NCI-H146 treated with DMSO at 0.1 percent for 48 hours (cell line): ENCODE results near the gene ACOX2.
"Not testable (repeated sequence)": the region's sequence is repeated elsewhere in the genome, so short reads cannot be mapped to it uniquely, and the experiment has no call there.

Source experiments
- DNase-seq: peaks from one replicate; lab custom pipeline; 2025; ENCODE audit not compliant: unreplicated experiment; lab: John Stamatoyannopoulos, UW

Gene ACOX2

GRCh38 chr3:58535531-58536500, 1.2 kb downstream of the ACOX2 start:
- DNase-seq: no peak

GRCh38 chr3:58534592-58535494, 2.1 kb downstream of the ACOX2 start:
- no peak for DNase-seq

DNA sequence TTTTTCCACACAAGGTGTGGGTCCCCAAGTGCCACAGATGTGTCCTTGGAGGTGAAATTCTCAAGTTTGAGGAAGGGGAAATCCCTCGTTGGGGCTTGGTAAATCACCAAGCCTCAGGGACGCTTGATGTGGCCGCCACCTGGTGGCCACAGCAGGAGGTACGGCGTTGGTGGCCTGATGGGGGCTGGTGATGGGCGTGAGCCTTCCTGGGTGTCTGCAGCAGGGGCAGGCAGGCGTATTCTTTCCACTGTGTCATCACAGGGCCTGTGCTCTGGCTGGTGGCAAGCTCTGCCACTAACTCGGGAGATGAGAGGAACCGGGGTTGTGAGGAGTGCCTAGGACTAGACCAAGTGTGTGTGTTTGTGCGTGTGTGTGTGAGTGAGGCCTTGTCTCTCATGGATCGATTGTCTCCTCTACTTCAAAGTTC, 4.2 kb downstream of the ACOX2 start:
- peak; percentile 26 for DNase-seq

- DNase-seq: no peak
These were observed 5.0 kb downstream of the ACOX2 start for GRCh38 chr3:58531956-58532355.

- DNase-seq: no peak
These were observed 5.4 kb downstream of the ACOX2 start for GRCh38 chr3:58531555-58531954.

GRCh38 chr3:58530354-58530865, 6.6 kb downstream of the ACOX2 start:
- DNase-seq: no peak

DNA sequence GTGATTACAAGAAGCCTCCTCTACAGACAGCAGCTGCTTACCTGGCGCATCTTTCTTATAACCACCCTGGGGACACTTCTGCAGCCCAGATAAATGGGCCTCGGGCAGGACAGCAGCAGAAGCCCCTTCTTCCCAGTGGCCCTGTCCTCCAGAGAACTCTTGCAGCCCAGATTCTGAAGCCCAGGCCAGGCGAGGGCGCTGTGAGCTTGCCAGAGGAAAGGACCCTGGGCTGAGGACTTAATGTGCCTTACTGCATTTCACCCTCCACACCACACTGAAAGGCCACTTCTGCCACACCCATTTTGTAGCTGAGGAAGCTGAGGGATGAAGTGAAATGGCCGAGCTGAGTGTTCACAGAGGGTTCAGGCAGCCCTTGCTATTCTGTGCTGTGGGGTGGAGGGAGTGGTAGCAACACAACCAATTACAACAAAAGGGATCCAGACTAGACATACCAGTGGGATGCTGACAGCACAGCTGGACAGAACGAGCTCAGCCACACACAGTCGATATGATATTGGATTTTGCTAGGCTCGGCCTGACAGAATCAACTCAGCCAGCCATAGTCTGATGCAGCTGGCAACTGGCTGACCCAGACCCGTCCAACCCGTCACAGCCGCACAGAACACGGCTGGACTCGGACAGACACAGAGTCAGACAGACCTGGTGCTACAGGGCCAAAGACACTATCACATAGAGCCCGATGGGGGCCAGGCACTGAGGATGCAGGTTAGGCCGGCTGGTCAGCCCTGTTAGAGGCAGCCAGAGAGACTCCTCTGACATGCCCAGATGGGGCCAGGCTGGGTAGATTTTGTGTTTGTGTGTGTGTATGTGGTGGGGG, 7.3 kb downstream of the ACOX2 start:
- no peak for DNase-seq

- no peak for DNase-seq
These were observed 8.4 kb downstream of the ACOX2 start for GRCh38 chr3:58528629-58529028.

- not testable (repeated sequence) for DNase-seq
These were observed 9.6 kb downstream of the ACOX2 start for GRCh38 chr3:58527440-58527839.

DNA sequence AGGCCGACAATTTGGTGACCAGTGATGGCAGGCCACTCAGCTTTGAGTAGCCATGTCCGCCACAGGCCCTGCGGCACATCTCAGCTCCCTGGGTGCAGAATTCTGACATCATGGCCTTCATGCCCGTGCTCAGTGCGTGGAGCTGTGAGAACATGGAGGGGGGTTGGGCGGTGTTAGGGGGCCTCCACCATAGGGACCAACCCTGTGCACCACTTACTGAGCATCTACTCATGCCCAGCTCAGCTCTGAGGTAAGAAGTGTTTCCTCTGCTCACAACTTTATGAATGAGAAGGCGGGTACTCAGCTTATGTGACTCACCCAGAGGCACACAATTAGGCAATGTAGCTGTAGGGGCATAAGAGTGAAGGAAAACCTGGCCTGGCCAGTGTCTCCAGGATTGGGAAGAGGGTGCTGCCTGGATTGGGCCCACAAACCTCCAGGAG, 10.5 kb downstream of the ACOX2 start:
- no peak for DNase-seq

- DNase-seq: no peak
These were observed 12.6 kb downstream of the ACOX2 start for GRCh38 chr3:58524326-58524888.

GRCh38 chr3:58522759-58523425, 14.1 kb downstream of the ACOX2 start:
- no peak for DNase-seq

DNA sequence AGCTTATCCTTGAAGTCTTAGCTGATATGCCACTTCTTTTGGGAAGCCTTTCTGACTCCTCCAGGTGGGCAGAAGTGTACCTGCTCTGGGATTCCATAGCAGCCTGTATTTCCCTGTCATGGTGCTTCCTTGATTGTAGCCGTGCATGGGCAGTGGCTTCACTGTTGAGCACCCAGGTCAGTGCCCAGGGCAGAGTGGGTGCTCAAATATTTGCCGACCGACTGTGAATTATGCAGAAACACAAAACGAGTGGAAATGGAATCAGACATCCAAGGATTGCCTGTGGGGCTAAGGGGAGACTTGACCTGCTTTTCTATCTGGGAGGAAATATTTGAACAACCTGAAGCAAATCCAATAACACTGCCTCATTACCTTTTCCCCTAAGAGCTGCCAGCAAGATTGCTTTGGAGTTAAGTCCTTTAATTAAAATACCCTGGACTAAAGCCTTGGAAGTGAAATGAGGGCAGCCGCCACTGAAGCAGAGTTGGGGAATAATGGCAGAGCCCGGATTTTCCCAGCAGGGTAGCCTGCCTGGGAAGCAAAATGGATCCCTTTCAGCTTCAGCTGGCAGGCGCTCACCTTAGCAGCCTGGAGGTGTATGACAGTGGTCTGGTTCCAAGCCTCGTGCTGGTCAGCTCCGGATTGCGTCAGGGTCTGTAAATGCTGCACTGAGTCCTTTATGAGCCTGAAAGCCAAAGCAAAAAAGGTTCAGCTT, 14.9 kb downstream of the ACOX2 start:
- no peak for DNase-seq

DNA sequence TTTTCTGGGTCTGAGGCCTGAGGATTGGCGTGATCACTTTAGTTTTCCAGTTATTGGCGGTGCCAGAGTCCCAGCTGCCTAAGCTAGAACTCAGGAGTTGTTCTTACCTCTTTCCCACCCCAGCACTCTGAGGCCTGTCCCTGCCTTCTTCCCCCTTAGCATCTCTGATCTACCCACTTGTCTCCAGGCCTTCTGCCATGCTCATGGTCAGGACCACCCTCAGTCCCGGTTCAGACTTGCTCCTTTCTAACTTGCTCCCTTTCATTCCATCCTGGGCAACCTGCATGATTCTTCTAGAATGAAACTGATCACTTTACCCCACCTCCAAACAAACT, 15.7 kb downstream of the ACOX2 start:
- no peak for DNase-seq

DNA sequence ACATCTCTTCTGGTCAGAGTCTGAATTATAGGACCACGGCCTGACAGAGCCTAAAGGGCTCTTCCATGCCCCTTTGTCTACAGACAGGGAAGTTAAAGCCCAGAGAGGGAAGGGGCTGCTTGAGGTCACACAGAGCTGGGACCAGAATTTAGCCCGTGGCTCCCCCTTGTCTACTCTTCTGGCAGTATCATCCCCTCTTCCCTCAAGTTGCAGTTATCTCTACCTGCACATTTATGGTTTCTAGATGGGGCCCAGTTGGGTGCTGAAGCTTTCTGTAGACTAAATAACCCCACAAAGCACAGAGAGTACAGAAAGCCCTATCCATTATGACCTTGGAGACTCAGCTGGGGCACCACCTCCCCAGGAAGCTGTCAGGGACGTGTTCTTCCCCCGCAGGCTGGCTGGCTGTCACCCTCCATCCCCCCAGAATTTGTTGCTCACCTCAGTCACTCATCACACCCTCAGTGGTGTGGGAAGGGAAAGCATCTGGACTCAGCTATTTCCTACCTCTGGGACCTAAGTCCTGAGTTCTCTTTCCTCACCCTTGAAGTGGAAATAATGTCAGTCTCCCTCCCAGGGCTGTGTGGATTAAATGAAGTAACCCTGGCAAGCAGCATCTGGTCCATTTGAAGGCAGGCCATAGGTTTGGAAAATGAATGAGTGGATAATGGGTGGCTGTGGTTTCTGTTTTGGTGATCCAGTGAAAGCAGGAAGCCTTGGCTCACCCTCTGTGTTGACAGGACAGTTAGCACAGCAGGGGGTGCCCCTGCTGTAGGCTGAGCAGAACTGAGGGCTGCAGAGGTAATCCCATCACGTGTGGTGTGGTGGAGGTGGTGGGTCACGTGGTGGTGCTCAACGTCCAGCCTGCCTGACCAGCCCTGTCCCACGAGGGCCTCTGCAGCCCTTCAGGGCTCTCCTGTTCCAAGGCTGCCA, 16.3 kb downstream of the ACOX2 start:
- DNase-seq: peak; percentile 67

GRCh38 chr3:58519668-58520402, 17.2 kb downstream of the ACOX2 start:
- no peak for DNase-seq

DNA sequence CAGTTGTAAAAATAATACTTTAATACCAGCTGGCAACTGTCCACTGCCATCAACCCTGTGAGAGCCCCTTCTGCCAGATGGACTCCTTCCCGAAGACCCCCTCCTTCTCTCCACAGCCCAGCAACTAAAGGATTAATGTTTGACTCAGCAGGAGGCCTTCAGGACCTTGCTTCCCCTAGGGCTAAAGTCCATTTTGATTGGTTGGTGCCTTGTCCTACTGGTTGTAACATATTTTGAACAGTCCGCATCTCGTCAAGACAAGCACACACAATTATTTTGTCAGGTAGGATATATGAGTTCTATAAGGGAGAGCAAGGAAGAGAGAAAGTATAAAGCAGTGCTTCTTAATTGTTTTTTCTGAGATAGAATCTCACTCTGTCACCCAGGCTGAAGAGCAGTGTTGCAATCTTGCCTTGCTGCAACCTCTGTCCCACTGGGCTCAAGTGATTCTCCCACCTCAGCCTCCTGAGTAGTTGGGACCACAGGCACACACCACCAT, 18.6 kb downstream of the ACOX2 start:
- no peak for DNase-seq
